Right lobe of liver (tissue), 6 donors: ENCODE measurements around the gene CTDP1. TPM values are rescaled to one million over a fixed set of nuclear protein-coding genes. Genes with fewer than 3 reads are reported as not detected.
"Not testable (repeated sequence)": the region's sequence is repeated elsewhere in the genome, so short reads cannot be mapped to it uniquely, and the experiment has no call there.

Source experiments
- ATAC-seq, 4 donors: fragments of 200-7000 bp; cut with Tn5 transposase; one replicate each; pipeline ENCODE4 v1.9.1; 2020; ENCODE audit warnings: mild to moderate bottlenecking in 4 of 4, moderate library complexity in 4 of 4
- DNase-seq, 3 donors: peaks; one replicate each; pipeline ENCODE4 v3.0.0-alpha.2; 2020
- H3K27ac ChIP-seq, 3 donors: fragments of 200-600 bp; one replicate each; pipeline ENCODE4 v1.8.0; 2022
- H3K27me3 ChIP-seq, 2 donors: fragments of 200-600 bp; one replicate each; pipeline ENCODE4 v1.8.0; 2022
- H3K36me3 ChIP-seq, 4 donors: fragments of 200-600 bp; sonication (generic) in 1 of 4; one replicate each; pipeline versions ENCODE4 v1.5.1 to v1.8.0; 2017 to 2022; ENCODE audit warnings: control low read depth in 1 of 4
- H3K4me1 ChIP-seq, 4 donors: fragments of 200-600 bp; sonication (generic) in 1 of 4; one replicate each; pipeline versions ENCODE4 v1.5.1 to v1.8.0; 2017 to 2022; ENCODE audit warnings: control low read depth in 1 of 4
- H3K4me3 ChIP-seq, 3 donors: fragments of 200-600 bp; one replicate each; pipeline ENCODE4 v1.8.0; 2022
- H3K9me3 ChIP-seq, 4 donors: fragments of 200-600 bp; sonication (generic) in 1 of 4; one replicate each; pipeline versions ENCODE4 v1.5.1 to v1.8.0; 2017 to 2022; ENCODE audit warnings: control low read depth in 1 of 4
- CTCF ChIP-seq, 4 donors: fragments of 200-600 bp in 3 of 4; fragments of 450-650 bp in 1 of 4; IDR thresholded peaks; one replicate each; pipeline versions ENCODE4 v1.5.1 to v1.8.0; 2016 to 2022; ENCODE audit warnings: antibody characterized with exemption in 4 of 4, mild to moderate bottlenecking in 2 of 4
- POLR2A ChIP-seq: fragments of 450-650 bp; IDR thresholded peaks from one replicate; pipeline ENCODE4 v1.6.1; 2017; ENCODE audit warnings: antibody characterized with exemption, mild to moderate bottlenecking
- WGBS: methylation state at CpG from one replicate; pipeline ENCODE4 v1.1.6; 2018; ENCODE audit warnings: low coverage, low lambda C conversion rate; ENCODE audit not compliant: insufficient coverage; ENCODE audit errors: missing lambda C conversion rate; 5-methylcytosine and 5-hydroxymethylcytosine counted together
- intact Hi-C, 2 donors: fragments of 100-400 bp; cut with DNase I; formaldehyde crosslinking; loops; one replicate each; pipeline versions ENCODE4 v1.11.2 to v1.14.1; 2022
- total RNA-seq, 6 experiments: library from RNA; depleted of rRNA in 2 of 6; stranded (reverse); fragments of >200 nt in 2 of 6; fragmentation: NEBNext Ultra II Directional in 3 of 6; extraction: Animal tissue kit (Norgen Biotek cat#: 25700) in 3 of 6; gene quantifications; one replicate each; pipeline versions ENCODE4 v1.1.0 to v1.2.4, GENCODE V29; 2016 to 2023
- donor health status: DM: no; HTN: yes; CAD: no.
- donor health status: DM: no; HTN: no; CAD: no.
- donor health status: DM: no; HTN: no; CAD: no.
- donor health status: DM: no; HTN: yes; CAD: no.
- donor health status: DM: no; HTN: yes; CAD: no.

CTDP1 gene
- total RNA-seq, 6 experiments from 2014 or later = 7.5 to 10.4 (median 8.2) TPM

- no peak overlapping the region for H3K27ac ChIP-seq
- H3K9me3 ChIP-seq = peaks cover 0 to 21% (median 0%) of the 10 kb centered on the region in 4 donors
- 97% methylated on average over 6 of the region's 35 CpGs for WGBS
- DNase-seq (no peak), ATAC-seq (peak in 1 of 4 donors; percentile 21)
- H3K27me3 ChIP-seq = no peaks in the 10 kb centered on the region
- H3K36me3 ChIP-seq = peaks cover 0 to 30% (median 7%) of the 10 kb centered on the region in 4 donors
- intact Hi-C loops = no loop called here
- no peak overlapping the region for H3K4me3 ChIP-seq
- no peaks in the 10 kb centered on the region for H3K4me1 ChIP-seq
- TF ChIP-seq POLR2A (no peak), CTCF (IDR thresholded peaks at IDR 0.05) (no peak)
Observed at GRCh38 chr18:79728931-79729586, 49.5 kb downstream of the CTDP1 start.

- H3K36me3 ChIP-seq = peaks cover 0 to 27% (median 7%) of the 10 kb centered on the region in 4 donors
- no peak overlapping the region for H3K27ac ChIP-seq
- TF ChIP-seq POLR2A (no peak), CTCF (IDR thresholded peaks at IDR 0.05) (no peak)
- H3K9me3 ChIP-seq = peaks cover 0 to 21% (median 0%) of the 10 kb centered on the region in 4 donors
- no peaks in the 10 kb centered on the region for H3K27me3 ChIP-seq
- ATAC-seq (peak in 1 of 4 donors; percentile 31), DNase-seq (no peak)
- H3K4me1 ChIP-seq = no peaks in the 10 kb centered on the region
- intact Hi-C loops = no loop called here
- H3K4me3 ChIP-seq = no peak overlapping the region
- no CpG with 5 or more reads among the region's 12 CpGs for WGBS
Observed at GRCh38 chr18:79729611-79730010, 50.0 kb downstream of the CTDP1 start.

- DNase-seq (no peak), ATAC-seq (no peak)
- H3K4me3 ChIP-seq = no peak overlapping the region
- peaks cover 0 to 21% (median 0%) of the 10 kb centered on the region in 4 donors for H3K9me3 ChIP-seq
- no peaks in the 10 kb centered on the region for H3K4me1 ChIP-seq
- H3K27me3 ChIP-seq = no peaks in the 10 kb centered on the region
- no peak overlapping the region for H3K27ac ChIP-seq
- 100% methylated on average over 2 of the region's 11 CpGs for WGBS
- intact Hi-C loops = no loop called here
- peaks cover 0 to 36% (median 7%) of the 10 kb centered on the region in 4 donors for H3K36me3 ChIP-seq
- TF ChIP-seq CTCF (IDR thresholded peaks at IDR 0.05) (no peak), POLR2A (no peak)
Observed at GRCh38 chr18:79730804-79731203, 51.2 kb downstream of the CTDP1 start.

GRCh38 chr18:79731881-79732720 lies 52.5 kb downstream of the CTDP1 start:
- intact Hi-C loops, DNase-seq, ATAC-seq, H3K27ac ChIP-seq, H3K4me1 ChIP-seq, H3K4me3 ChIP-seq, H3K27me3 ChIP-seq: not testable (repeated sequence)
- WGBS = 97% methylated on average over 16 of the region's 17 CpGs
- Histone ChIP-seq H3K9me3 (peaks cover 0 to 21% (median 0%) of the 10 kb centered on the region in 4 donors), H3K36me3 (peaks cover 0 to 37% (median 7%) of the 10 kb centered on the region in 4 donors)

GRCh38 chr18:79732721-79733025 lies 53.1 kb downstream of the CTDP1 start:
- DNase-seq = no peak
- Histone ChIP-seq H3K27ac (no peak overlapping the region), H3K36me3 (peaks cover 0 to 37% (median 7%) of the 10 kb centered on the region in 4 donors), H3K4me3 (no peak overlapping the region), H3K27me3 (no peaks in the 10 kb centered on the region), H3K4me1 (no peaks in the 10 kb centered on the region), H3K9me3 (peaks cover 0 to 21% (median 0%) of the 10 kb centered on the region in 4 donors)
- intact Hi-C loops = no loop called here
- 94% methylated on average over 8 of the region's 9 CpGs for whole genome bisulfite sequencing
- no peak for ATAC-seq
- TF ChIP-seq CTCF (IDR thresholded peaks at IDR 0.05) (no peak), POLR2A (no peak)
